Right lobe of liver (tissue), 6 donors: ENCODE data around the gene VASN. TPM values are rescaled to one million over a fixed set of nuclear protein-coding genes. Genes with fewer than 3 reads are reported as not detected.

Source experiments
- ATAC-seq, 4 donors: fragments of 200-7000 bp; cut with Tn5 transposase; one replicate each; pipeline ENCODE4 v1.9.1; 2020; ENCODE audit warnings: mild to moderate bottlenecking in 4 of 4, moderate library complexity in 4 of 4
- DNase-seq, 3 donors: peaks; one replicate each; pipeline ENCODE4 v3.0.0-alpha.2; 2020
- H3K27ac ChIP-seq, 3 donors: fragments of 200-600 bp; one replicate each; pipeline ENCODE4 v1.8.0; 2022
- H3K27me3 ChIP-seq, 2 donors: fragments of 200-600 bp; one replicate each; pipeline ENCODE4 v1.8.0; 2022
- H3K36me3 ChIP-seq, 4 donors: fragments of 200-600 bp; sonication (generic) in 1 of 4; one replicate each; pipeline versions ENCODE4 v1.5.1 to v1.8.0; 2017 to 2022; ENCODE audit warnings: control low read depth in 1 of 4
- H3K4me1 ChIP-seq, 4 donors: fragments of 200-600 bp; sonication (generic) in 1 of 4; one replicate each; pipeline versions ENCODE4 v1.5.1 to v1.8.0; 2017 to 2022; ENCODE audit warnings: control low read depth in 1 of 4
- H3K4me3 ChIP-seq, 3 donors: fragments of 200-600 bp; one replicate each; pipeline ENCODE4 v1.8.0; 2022
- H3K9me3 ChIP-seq, 4 donors: fragments of 200-600 bp; sonication (generic) in 1 of 4; one replicate each; pipeline versions ENCODE4 v1.5.1 to v1.8.0; 2017 to 2022; ENCODE audit warnings: control low read depth in 1 of 4
- CTCF ChIP-seq, 4 donors: fragments of 200-600 bp in 3 of 4; fragments of 450-650 bp in 1 of 4; IDR thresholded peaks; one replicate each; pipeline versions ENCODE4 v1.5.1 to v1.8.0; 2016 to 2022; ENCODE audit warnings: antibody characterized with exemption in 4 of 4, mild to moderate bottlenecking in 2 of 4
- POLR2A ChIP-seq: fragments of 450-650 bp; IDR thresholded peaks from one replicate; pipeline ENCODE4 v1.6.1; 2017; ENCODE audit warnings: antibody characterized with exemption, mild to moderate bottlenecking
- WGBS: methylation state at CpG from one replicate; pipeline ENCODE4 v1.1.6; 2018; ENCODE audit warnings: low coverage, low lambda C conversion rate; ENCODE audit not compliant: insufficient coverage; ENCODE audit errors: missing lambda C conversion rate; 5-methylcytosine and 5-hydroxymethylcytosine counted together
- intact Hi-C, 2 donors: fragments of 100-400 bp; cut with DNase I; formaldehyde crosslinking; loops; one replicate each; pipeline versions ENCODE4 v1.11.2 to v1.14.1; 2022
- total RNA-seq, 6 experiments: library from RNA; depleted of rRNA in 2 of 6; stranded (reverse); fragments of >200 nt in 2 of 6; fragmentation: NEBNext Ultra II Directional in 3 of 6; extraction: Animal tissue kit (Norgen Biotek cat#: 25700) in 3 of 6; gene quantifications; one replicate each; pipeline versions ENCODE4 v1.1.0 to v1.2.4, GENCODE V29; 2016 to 2023
- donor health status: DM: no; HTN: yes; CAD: no.
- donor health status: DM: no; HTN: no; CAD: no.
- donor health status: DM: no; HTN: no; CAD: no.
- donor health status: DM: no; HTN: yes; CAD: no.
- donor health status: DM: no; HTN: yes; CAD: no.

VASN gene
- total RNA-seq, 6 experiments from 2014 or later: 13.5 to 22.9 (median 16.8) TPM

- H3K9me3 ChIP-seq: no peaks in the 10 kb centered on the region
- TF ChIP-seq CTCF (IDR thresholded peaks at IDR 0.05): no peak
- no peak for TF ChIP-seq POLR2A
- intact Hi-C loops: no loop called here
- peaks cover 0 to 80% (median 23%) of the 10 kb centered on the region in 4 donors for H3K4me1 ChIP-seq
- no peak overlapping the region for H3K4me3 ChIP-seq
- ATAC-seq (no peak), DNase-seq (no peak)
- no peaks in the 10 kb centered on the region for H3K27me3 ChIP-seq
- peak overlapping the region in 2 of 3 donors; percentile 29 to 91 for H3K27ac ChIP-seq
- peaks cover 0 to 18% (median 9%) of the 10 kb centered on the region in 4 donors for H3K36me3 ChIP-seq
- WGBS: 60% methylated on average over 1 of the region's 12 CpGs
Observed at GRCh38 chr16:4377573-4378154, 6.0 kb downstream of the VASN start.

- no peak for TF ChIP-seq POLR2A
- no peak for TF ChIP-seq CTCF (IDR thresholded peaks at IDR 0.05)
- 83% methylated on average over 8 of the region's 15 CpGs for WGBS
- Histone ChIP-seq H3K4me3 (no peak overlapping the region), H3K4me1 (peaks cover 0 to 78% (median 23%) of the 10 kb centered on the region in 4 donors), H3K27me3 (no peaks in the 10 kb centered on the region), H3K36me3 (peaks cover 0 to 23% (median 9%) of the 10 kb centered on the region in 4 donors), H3K9me3 (no peaks in the 10 kb centered on the region), H3K27ac (peak overlapping the region in 1 of 3 donors; percentile 29)
- no peak for ATAC-seq
- DNase-seq: no peak
- intact Hi-C loops: no loop called here
Observed at GRCh38 chr16:4378161-4378666, 6.6 kb downstream of the VASN start.

- H3K36me3 ChIP-seq: peaks cover 0 to 26% (median 9%) of the 10 kb centered on the region in 4 donors
- no peak for DNase-seq
- H3K4me3 ChIP-seq: no peak overlapping the region
- no peaks in the 10 kb centered on the region for H3K9me3 ChIP-seq
- no peak overlapping the region for H3K27ac ChIP-seq
- WGBS: no CpG with 5 or more reads among the region's 21 CpGs
- intact Hi-C loops: no loop called here
- ATAC-seq: no peak
- H3K27me3 ChIP-seq: no peaks in the 10 kb centered on the region
- peaks cover 0 to 69% (median 23%) of the 10 kb centered on the region in 4 donors for H3K4me1 ChIP-seq
- TF ChIP-seq CTCF (IDR thresholded peaks at IDR 0.05): no peak
- no peak for TF ChIP-seq POLR2A
Observed at GRCh38 chr16:4378999-4379690, 7.5 kb downstream of the VASN start.

GRCh38 chr16:4380119-4381063 is 8.7 kb downstream of the VASN start:
- peaks cover 0 to 26% (median 9%) of the 10 kb centered on the region in 4 donors for H3K36me3 ChIP-seq
- ATAC-seq (no peak), DNase-seq (no peak)
- intact Hi-C loops: no loop called here
- 93% methylated on average over 3 of the region's 26 CpGs for WGBS
- H3K9me3 ChIP-seq: no peaks in the 10 kb centered on the region
- H3K4me3 ChIP-seq: no peak overlapping the region
- H3K4me1 ChIP-seq: peaks cover 0 to 57% (median 15%) of the 10 kb centered on the region in 4 donors
- TF ChIP-seq CTCF (IDR thresholded peaks at IDR 0.05) (no peak), POLR2A (no peak)
- no peaks in the 10 kb centered on the region for H3K27me3 ChIP-seq
- no peak overlapping the region for H3K27ac ChIP-seq
